ENCODE data around the gene PRPH.

The PRPH gene

DNA sequence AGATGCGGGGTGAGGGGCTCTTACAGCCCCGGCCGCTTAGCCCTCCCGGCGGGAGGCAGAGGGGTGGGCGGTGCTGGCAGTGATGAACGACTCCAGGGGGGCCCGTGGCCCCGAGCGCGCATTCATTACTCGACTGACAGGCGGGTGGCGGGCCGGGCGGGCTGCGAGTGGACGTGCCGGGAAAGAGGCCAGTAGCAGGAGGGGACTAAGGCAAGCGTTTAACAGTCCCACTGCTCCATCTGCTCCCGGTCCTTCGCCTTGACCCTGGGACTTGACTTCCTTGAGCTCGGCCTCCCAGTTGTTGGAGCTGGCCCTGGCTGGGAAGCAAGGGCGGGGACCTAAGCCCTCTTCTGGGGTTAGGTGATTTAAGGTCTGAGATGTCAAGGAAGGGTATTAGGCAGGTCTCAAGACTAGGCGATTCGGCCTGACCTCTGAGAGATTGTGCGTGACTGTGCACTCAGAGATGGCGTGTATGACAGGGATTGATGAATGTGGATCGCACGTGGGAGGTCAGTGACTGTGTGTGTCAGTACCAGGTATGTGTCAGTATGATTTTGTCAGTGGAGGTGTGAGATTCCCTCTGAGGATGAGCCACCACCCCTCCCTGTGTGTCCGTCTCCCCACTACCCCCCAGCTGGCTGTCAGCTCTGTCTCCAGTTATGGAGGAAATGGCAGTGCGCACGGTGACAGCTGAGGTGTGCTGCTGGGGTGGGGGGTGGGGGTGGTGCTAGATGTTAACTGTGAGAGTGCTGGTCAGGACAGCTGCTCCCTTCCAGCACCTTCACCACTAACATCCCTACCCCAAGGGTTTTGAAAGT lies 48.2 kb downstream of the PRPH start:
- Histone ChIP-seq H3K4me1 (ENCODE audit: low read depth, poor library complexity, severe bottlenecking) (peaks cover 42% of the 10 kb centered on the region), H3K79me2 (ENCODE audit: insufficient read depth, low read depth) (no peaks in the 10 kb centered on the region), H3K27me3 (ENCODE audit: insufficient read depth, low read depth) (peaks cover 56% of the 10 kb centered on the region), H3K9ac (no peak overlapping the region), H3K4me3 (IDR thresholded peaks at IDR 0.05; ENCODE audit: insufficient read depth, low read depth, low read length) (no peak overlapping the region), H3K36me3 (ENCODE audit: insufficient read depth) (no peaks in the 10 kb centered on the region), H3K27ac (no peak overlapping the region), H2AFZ (ENCODE audit: low read depth) (peak overlapping the region; percentile 79; the same call in 1 of the 2 replicates), H3K4me2 (peak overlapping the region; percentile 85), H4K20me1 (ENCODE audit: insufficient read depth) (no peaks in the 10 kb centered on the region)
- TF ChIP-seq, protein P1, sequence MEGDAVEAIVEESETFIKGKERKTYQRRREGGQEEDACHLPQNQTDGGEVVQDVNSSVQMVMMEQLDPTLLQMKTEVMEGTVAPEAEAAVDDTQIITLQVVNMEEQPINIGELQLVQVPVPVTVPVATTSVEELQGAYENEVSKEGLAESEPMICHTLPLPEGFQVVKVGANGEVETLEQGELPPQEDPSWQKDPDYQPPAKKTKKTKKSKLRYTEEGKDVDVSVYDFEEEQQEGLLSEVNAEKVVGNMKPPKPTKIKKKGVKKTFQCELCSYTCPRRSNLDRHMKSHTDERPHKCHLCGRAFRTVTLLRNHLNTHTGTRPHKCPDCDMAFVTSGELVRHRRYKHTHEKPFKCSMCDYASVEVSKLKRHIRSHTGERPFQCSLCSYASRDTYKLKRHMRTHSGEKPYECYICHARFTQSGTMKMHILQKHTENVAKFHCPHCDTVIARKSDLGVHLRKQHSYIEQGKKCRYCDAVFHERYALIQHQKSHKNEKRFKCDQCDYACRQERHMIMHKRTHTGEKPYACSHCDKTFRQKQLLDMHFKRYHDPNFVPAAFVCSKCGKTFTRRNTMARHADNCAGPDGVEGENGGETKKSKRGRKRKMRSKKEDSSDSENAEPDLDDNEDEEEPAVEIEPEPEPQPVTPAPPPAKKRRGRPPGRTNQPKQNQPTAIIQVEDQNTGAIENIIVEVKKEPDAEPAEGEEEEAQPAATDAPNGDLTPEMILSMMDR (conservative IDR thresholded peaks at IDR 0.05; ENCODE audit: low read depth, low read length) = no peak

DNA sequence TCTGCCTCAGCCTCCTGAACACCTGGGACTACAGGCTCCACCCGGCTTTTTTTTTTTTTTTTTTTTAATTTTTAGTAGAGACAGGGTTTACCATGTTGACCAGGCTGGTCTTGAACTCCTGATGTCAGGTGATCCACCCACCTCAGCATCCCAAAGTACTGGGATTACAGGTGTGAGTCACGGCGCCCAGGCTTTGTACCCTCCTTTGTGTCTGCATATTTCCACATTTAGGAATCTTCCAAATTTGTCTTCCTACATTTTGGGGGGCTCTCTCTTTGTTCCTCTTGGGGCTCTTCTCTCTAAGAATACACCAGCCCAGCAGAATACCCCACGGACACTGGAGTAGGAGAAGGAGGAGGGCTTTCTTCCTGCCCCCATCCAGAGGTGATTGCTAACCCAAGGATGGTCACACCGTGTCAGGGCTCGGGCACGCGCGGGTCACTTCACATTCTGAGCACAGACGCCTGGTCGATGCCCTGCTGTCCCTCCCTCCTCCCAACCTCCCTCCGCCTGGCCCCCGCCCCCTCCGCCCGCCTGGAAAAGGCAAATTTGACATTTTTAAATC lies 49.6 kb downstream of the PRPH start:
- Histone ChIP-seq H3K27me3 (ENCODE audit: insufficient read depth, low read depth) (peaks cover 56% of the 10 kb centered on the region), H3K4me2 (no peak overlapping the region), H3K4me1 (ENCODE audit: low read depth, poor library complexity, severe bottlenecking) (peaks cover 43% of the 10 kb centered on the region), H3K79me2 (ENCODE audit: insufficient read depth, low read depth) (no peaks in the 10 kb centered on the region), H4K20me1 (ENCODE audit: insufficient read depth) (no peaks in the 10 kb centered on the region), H3K9ac (no peak overlapping the region), H2AFZ (ENCODE audit: low read depth) (no peak overlapping the region), H3K36me3 (ENCODE audit: insufficient read depth) (no peaks in the 10 kb centered on the region), H3K27ac (no peak overlapping the region), H3K4me3 (IDR thresholded peaks at IDR 0.05; ENCODE audit: insufficient read depth, low read depth, low read length) (no peak overlapping the region)
- TF ChIP-seq, protein P1 (conservative IDR thresholded peaks at IDR 0.05; ENCODE audit: low read depth, low read length) = no peak

GRCh38 chr12:49345051-49345824 lies 50.3 kb downstream of the PRPH start:
- Histone ChIP-seq H3K27ac (no peak overlapping the region), H3K27me3 (ENCODE audit: insufficient read depth, low read depth) (peaks cover 56% of the 10 kb centered on the region), H3K4me2 (peak overlapping the region; percentile 79; the same call in 1 of the 2 replicates), H2AFZ (ENCODE audit: low read depth) (no peak overlapping the region), H3K4me3 (IDR thresholded peaks at IDR 0.05; ENCODE audit: insufficient read depth, low read depth, low read length) (no peak overlapping the region), H4K20me1 (ENCODE audit: insufficient read depth) (no peaks in the 10 kb centered on the region), H3K9ac (no peak overlapping the region), H3K36me3 (ENCODE audit: insufficient read depth) (no peaks in the 10 kb centered on the region), H3K79me2 (ENCODE audit: insufficient read depth, low read depth) (no peaks in the 10 kb centered on the region), H3K4me1 (ENCODE audit: low read depth, poor library complexity, severe bottlenecking) (peaks cover 43% of the 10 kb centered on the region)
- TF ChIP-seq, protein P1 (conservative IDR thresholded peaks at IDR 0.05; ENCODE audit: low read depth, low read length) = no peak

GRCh38 chr12:49345825-49346658 lies 51.1 kb downstream of the PRPH start:
- Histone ChIP-seq H3K4me1 (ENCODE audit: low read depth, poor library complexity, severe bottlenecking) (peaks cover 43% of the 10 kb centered on the region), H3K27ac (no peak overlapping the region), H3K9ac (no peak overlapping the region), H3K79me2 (ENCODE audit: insufficient read depth, low read depth) (no peaks in the 10 kb centered on the region), H2AFZ (ENCODE audit: low read depth) (peak overlapping the region; percentile 58; the same call in 1 of the 2 replicates), H3K36me3 (ENCODE audit: insufficient read depth) (no peaks in the 10 kb centered on the region), H4K20me1 (ENCODE audit: insufficient read depth) (no peaks in the 10 kb centered on the region), H3K4me3 (IDR thresholded peaks at IDR 0.05; ENCODE audit: insufficient read depth, low read depth, low read length) (no peak overlapping the region), H3K4me2 (peak overlapping the region; percentile 79), H3K27me3 (ENCODE audit: insufficient read depth, low read depth) (peaks cover 56% of the 10 kb centered on the region)
- TF ChIP-seq, protein P1 (conservative IDR thresholded peaks at IDR 0.05; ENCODE audit: low read depth, low read length) = no peak
